HL-60 (cell line): ENCODE results near the gene ITPA.

Experiments
- DNase-seq, 2 experiments: peaks; one replicate each; pipeline ENCODE4 v3.0.0-alpha.2; 2010 to 2020; ENCODE audit warnings: low read depth in 1 of 2, low spot score in 1 of 2
- H3K27ac ChIP-seq: fragments of 250-450 bp; sonication (Bioruptor Pico); replicated peaks from 2 replicates; pipeline ENCODE4 v1.5.1; 2020; ENCODE audit warnings: mild to moderate bottlenecking, moderate library complexity
- H3K27me3 ChIP-seq: fragments of 250-450 bp; sonication (Bioruptor Pico); 2 replicates; pipeline ENCODE4 v1.5.1; 2021; ENCODE audit warnings: mild to moderate bottlenecking, moderate library complexity; ENCODE audit not compliant: insufficient read depth, poor library complexity, severe bottlenecking
- H3K4me3 ChIP-seq: replicated peaks from 2 replicates; pipeline ENCODE4 v1.5.1; 2011; ENCODE audit warnings: mild to moderate bottlenecking, control low read depth, low read length; ENCODE audit not compliant: insufficient read depth
- CTCF ChIP-seq: IDR thresholded peaks from one replicate; pipeline ENCODE4 v1.5.1; 2011; ENCODE audit warnings: low read length, control low read depth, inconsistent platforms; ENCODE audit not compliant: insufficient read depth
- GABPA ChIP-seq: IDR thresholded peaks from 2 replicates; pipeline ENCODE4 v1.6.1; 2012; ENCODE audit warnings: low read depth
- POLR2AphosphoS5 ChIP-seq: IDR thresholded peaks from 2 replicates; pipeline ENCODE4 v1.6.1; 2012; ENCODE audit warnings: low read depth
- REST ChIP-seq: IDR thresholded peaks from 2 replicates; pipeline ENCODE4 v1.6.1; 2012; ENCODE audit warnings: low read depth; ENCODE audit not compliant: insufficient replicate concordance
- SPI1 ChIP-seq: IDR thresholded peaks from 2 replicates; pipeline ENCODE4 v1.6.1; 2012; ENCODE audit warnings: low read depth, mild to moderate bottlenecking, borderline replicate concordance
- long read RNA-seq: library from polyadenylated mRNA; unstranded; transcript quantifications from one replicate; pipeline ENCODE4 v2.0.0, GENCODE V29; 2020

ITPA gene
- long read RNA-seq, transcript ITPA-201 (8 exons, 1,185 nt): major isoform, 59 of 90 reads
- long read RNA-seq, transcript ITPA-204 (7 exons, 967 nt): minor isoform, 5 of 90 reads
- long read RNA-seq, partial matches to known transcripts: 2 of 90 reads
- long read RNA-seq, other reads (novel, unspliced or antisense): 24 of 90 reads

- Histone ChIP-seq H3K4me3 (peak within 1 kb of the TSS; percentile 76), H3K27ac (peak within 1 kb of the TSS; percentile 94), H3K27me3 (no peaks in the 10 kb centered on the region)
- peak; percentile 68 to 71 for DNase-seq
- peak; percentile 59; the same call in 1 of the 2 replicates for TF ChIP-seq POLR2AphosphoS5
- peak; percentile 36 for TF ChIP-seq REST
- peak; percentile 88 for TF ChIP-seq GABPA
- no peak for TF ChIP-seq CTCF
- no peak for TF ChIP-seq SPI1
These were observed at the start of gene ITPA for GRCh38 chr20:3209257-3209945. TSS of gene ITPA (plus strand) at chr20:3209498. CDS start at chr20:3209552, 54 bp downstream.

- H3K27ac ChIP-seq: no peak overlapping the region; the same call in 1 of the 2 replicates
- H3K4me3 ChIP-seq: peak overlapping the region; percentile 81
- TF ChIP-seq POLR2AphosphoS5 (no peak), SPI1 (no peak), REST (no peak), CTCF (no peak), GABPA (no peak)
- no peaks in the 10 kb centered on the region for H3K27me3 ChIP-seq
- DNase-seq: no peak
These were observed 48.9 kb upstream of the ITPA start for GRCh38 chr20:3160418-3160817.

- H3K27me3 ChIP-seq: no peaks in the 10 kb centered on the region
- TF ChIP-seq GABPA: no peak
- no peak for TF ChIP-seq SPI1
- TF ChIP-seq REST: no peak
- no peak for TF ChIP-seq POLR2AphosphoS5
- TF ChIP-seq CTCF: no peak
- no peak overlapping the region for H3K27ac ChIP-seq
- no peak for DNase-seq
- H3K4me3 ChIP-seq: no peak overlapping the region
These were observed 47.8 kb upstream of the ITPA start for GRCh38 chr20:3161316-3162079.
